Fibroblast of the aortic adventitia (primary cell): ENCODE measurements around the gene TBC1D9B. TPM values are rescaled to one million over a fixed set of nuclear protein-coding genes. Genes with fewer than 3 reads are reported as not detected.
A peak's percentile ranks its signal among the peaks of the same experiment; 100 is the strongest.

Source experiments
- DNase-seq: peaks from one replicate; pipeline ENCODE4 v3.0.0-alpha.2; 2010; ENCODE audit warnings: low read depth
- H3K4me3 ChIP-seq: 2 replicates; pipeline ENCODE4 v1.5.1; 2011; ENCODE audit warnings: low read depth, mild to moderate bottlenecking, control low read depth, low read length, moderate library complexity
- CTCF ChIP-seq: IDR thresholded peaks from 2 replicates; pipeline ENCODE4 v1.5.1; 2011; ENCODE audit warnings: mild to moderate bottlenecking, low read length, control low read depth, inconsistent platforms; ENCODE audit not compliant: insufficient read depth
- total RNA-seq: library from RNA; depleted of rRNA; stranded (reverse); fragments of >200 nt; gene quantifications from 2 replicates; pipeline ENCODE4 v1.2.3, GENCODE V29; 2012; ENCODE audit warnings: low replicate concordance

TBC1D9B gene
- total RNA-seq, 1 donor = 70.9 TPM

GRCh38 chr5:179918742-179919486 lies 11.2 kb upstream of the TBC1D9B start:
- DNase-seq = no peak
- H3K4me3 ChIP-seq = no peak overlapping the region
- TF ChIP-seq CTCF = no peak

GRCh38 chr5:179916523-179916922 lies 8.8 kb upstream of the TBC1D9B start:
- no peak for DNase-seq
- H3K4me3 ChIP-seq = no peak overlapping the region
- no peak for TF ChIP-seq CTCF

- H3K4me3 ChIP-seq = no peak overlapping the region
- DNase-seq = no peak
- TF ChIP-seq CTCF = no peak
Observed at GRCh38 chr5:179915406-179915935, 7.8 kb upstream of the TBC1D9B start.

- peak; percentile 36 for DNase-seq
- no peak for TF ChIP-seq CTCF
- no peak overlapping the region for H3K4me3 ChIP-seq
Observed at GRCh38 chr5:179914032-179914755, 6.5 kb upstream of the TBC1D9B start.

- H3K4me3 ChIP-seq = no peak overlapping the region
- TF ChIP-seq CTCF = no peak
- DNase-seq = no peak
Observed at GRCh38 chr5:179913461-179913860, 5.8 kb upstream of the TBC1D9B start.

GRCh38 chr5:179912951-179913350 lies 5.3 kb upstream of the TBC1D9B start:
- DNase-seq = no peak
- TF ChIP-seq CTCF = no peak
- H3K4me3 ChIP-seq = no peak overlapping the region
